Measurements from ENCODE around the gene HIF1AN. TPM values are rescaled to one million over a fixed set of nuclear protein-coding genes. Genes with fewer than 3 reads are reported as not detected.

The HIF1AN gene
- total RNA-seq, 1 experiment from 2014 or later: 49.9 TPM

GRCh38 chr10:100598166-100598565 is 62.4 kb downstream of the HIF1AN start (continued):
- TF ChIP-seq AFF4 (CRISPR knock-in tag; IDR thresholded peaks at IDR 0.05; ENCODE audit: borderline replicate concordance): no peak
- no peak for TF ChIP-seq ZNF396 (CRISPR knock-in tag; IDR thresholded peaks at IDR 0.05; ENCODE audit: borderline replicate concordance)
- TF ChIP-seq ZNF121 (CRISPR knock-in tag; IDR thresholded peaks at IDR 0.05): no peak

GRCh38 chr10:100600218-100600617 is 64.5 kb downstream of the HIF1AN start:
- no peaks in the 10 kb centered on the region for H3K36me3 Mint-ChIP-seq
- H3K4me3 Mint-ChIP-seq: no peak overlapping the region
- H3K27me3 Mint-ChIP-seq (ENCODE audit: low read depth): peaks cover 31% of the 10 kb centered on the region
- H3K27ac Mint-ChIP-seq: no peak overlapping the region
- peaks cover 3% of the 10 kb centered on the region for H3K9me3 Mint-ChIP-seq
- no peak for ATAC-seq
- no peaks in the 10 kb centered on the region for H3K4me1 Mint-ChIP-seq
- POLR2A ChIA-PET: no interaction called here
- CTCF ChIA-PET: no interaction called here
- DNase-seq (ENCODE audit: low spot score): no peak
- TF ChIP-seq ARID4B (CRISPR knock-in tag; IDR thresholded peaks at IDR 0.05; ENCODE audit: borderline replicate concordance) (no peak), GABPB1 (CRISPR knock-in tag; IDR thresholded peaks at IDR 0.05) (no peak), FOXP4 (CRISPR knock-in tag; IDR thresholded peaks at IDR 0.05) (no peak), ERG (CRISPR knock-in tag; IDR thresholded peaks at IDR 0.05) (no peak), CREM (CRISPR knock-in tag; IDR thresholded peaks at IDR 0.05) (no peak), ZNF423 (CRISPR knock-in tag; IDR thresholded peaks at IDR 0.05) (no peak), TCF7 (CRISPR knock-in tag; IDR thresholded peaks at IDR 0.05; ENCODE audit: low read depth) (no peak), HMGA2 (CRISPR knock-in tag; IDR thresholded peaks at IDR 0.05) (no peak), ZNF138 (CRISPR knock-in tag; conservative IDR thresholded peaks at IDR 0.05) (no peak), CREB1 (CRISPR knock-in tag; IDR thresholded peaks at IDR 0.05) (no peak), GRHL2 (CRISPR knock-in tag; IDR thresholded peaks at IDR 0.05; ENCODE audit: insufficient replicate concordance, severe bottlenecking) (no peak), SMAD3 (CRISPR knock-in tag; IDR thresholded peaks at IDR 0.05; ENCODE audit: borderline replicate concordance) (no peak), ZNF281 (CRISPR knock-in tag; IDR thresholded peaks at IDR 0.05) (no peak), ZNF317 (CRISPR knock-in tag; IDR thresholded peaks at IDR 0.05; ENCODE audit: borderline replicate concordance, low read depth) (no peak), MAX (CRISPR knock-in tag; IDR thresholded peaks at IDR 0.05) (no peak), NR1H2 (CRISPR knock-in tag; IDR thresholded peaks at IDR 0.05) (no peak), SMAD4 (CRISPR knock-in tag; IDR thresholded peaks at IDR 0.05) (no peak), CBFB (CRISPR knock-in tag; IDR thresholded peaks at IDR 0.05; ENCODE audit: low read depth) (no peak)
